Effector CD8-positive, alpha-beta T cell (primary cell): ENCODE data around the gene LMAN2L.
"Not testable (repeated sequence)": the region's sequence is repeated elsewhere in the genome, so short reads cannot be mapped to it uniquely, and the experiment has no call there.

Experiments used
- DNase-seq: peaks from one replicate; lab custom pipeline; 2025; lab: John Stamatoyannopoulos, UW

The LMAN2L gene

GRCh38 chr2:96687711-96688640 lies 51.9 kb downstream of the LMAN2L start:
- no peak for DNase-seq

- DNase-seq = no peak
Observed at GRCh38 chr2:96687266-96687665, 52.6 kb downstream of the LMAN2L start.

GRCh38 chr2:96685577-96686459 lies 54.0 kb downstream of the LMAN2L start:
- DNase-seq = no peak

GRCh38 chr2:96684883-96685576 lies 54.8 kb downstream of the LMAN2L start:
- DNase-seq = no peak

- DNase-seq = no peak
Observed at GRCh38 chr2:96683972-96684820, 55.7 kb downstream of the LMAN2L start.

GRCh38 chr2:96683307-96683706 lies 56.6 kb downstream of the LMAN2L start:
- DNase-seq = no peak

- no peak for DNase-seq
Observed at GRCh38 chr2:96681540-96681939, 58.3 kb downstream of the LMAN2L start.

GRCh38 chr2:96680561-96681141 lies 59.2 kb downstream of the LMAN2L start:
- no peak for DNase-seq

- no peak for DNase-seq
Observed at GRCh38 chr2:96679848-96680247, 60.0 kb downstream of the LMAN2L start.

- DNase-seq = no peak
Observed at GRCh38 chr2:96669539-96670215, 70.2 kb downstream of the LMAN2L start.

GRCh38 chr2:96668771-96669170 lies 71.1 kb downstream of the LMAN2L start:
- DNase-seq = no peak

GRCh38 chr2:96665717-96666116 lies 74.1 kb downstream of the LMAN2L start:
- not testable (repeated sequence) for DNase-seq

GRCh38 chr2:96665083-96665569 lies 74.7 kb downstream of the LMAN2L start:
- DNase-seq = no peak

GRCh38 chr2:96664366-96664925 lies 75.4 kb downstream of the LMAN2L start:
- no peak for DNase-seq

GRCh38 chr2:96663829-96664228 lies 76.0 kb downstream of the LMAN2L start:
- DNase-seq = no peak

- DNase-seq = no peak
Observed at GRCh38 chr2:96663177-96663576, 76.7 kb downstream of the LMAN2L start.

- DNase-seq = no peak
Observed at GRCh38 chr2:96662360-96662759, 77.5 kb downstream of the LMAN2L start.

GRCh38 chr2:96661324-96661723 lies 78.5 kb downstream of the LMAN2L start:
- no peak for DNase-seq

GRCh38 chr2:96656540-96656939 lies 83.3 kb downstream of the LMAN2L start:
- no peak for DNase-seq
